Loucy (cell line): ENCODE measurements around the gene PCDHGC3.

Source experiments
- H2AFZ ChIP-seq: fragments of 200-600 bp; sonication (generic); 2 replicates; pipeline ENCODE4 v1.6.0; 2016; ENCODE audit warnings: antibody characterized with exemption, mild to moderate bottlenecking, low read length, moderate library complexity
- H3F3A ChIP-seq: fragments of 200-600 bp; 2 replicates; pipeline ENCODE4 v1.6.0; 2016; ENCODE audit warnings: antibody characterized with exemption, low read depth, mild to moderate bottlenecking
- H3K27me3 ChIP-seq: fragments of 200-600 bp; sonication (generic); 2 replicates; pipeline ENCODE4 v1.6.1; 2014; ENCODE audit warnings: low read length, mild to moderate bottlenecking; ENCODE audit not compliant: insufficient read depth, poor library complexity, severe bottlenecking
- H3K36me3 ChIP-seq: fragments of 200-600 bp; sonication (generic); 2 replicates; pipeline ENCODE4 v1.6.1; 2016; ENCODE audit warnings: low read length; ENCODE audit not compliant: insufficient read depth
- H3K4me1 ChIP-seq: fragments of 200-600 bp; sonication (generic); 2 replicates; pipeline ENCODE4 v1.5.1; 2014; ENCODE audit warnings: low read length, mild to moderate bottlenecking; ENCODE audit not compliant: insufficient read depth, poor library complexity, severe bottlenecking
- H3K4me2 ChIP-seq: fragments of 200-600 bp; sonication (generic); 2 replicates; pipeline ENCODE4 v1.6.0; 2014; ENCODE audit warnings: antibody characterized with exemption, low read length, low read depth, mild to moderate bottlenecking; ENCODE audit not compliant: poor library complexity, severe bottlenecking
- H3K4me3 ChIP-seq: fragments of 200-600 bp; sonication (generic); 2 replicates; pipeline ENCODE4 v1.5.1; 2014; ENCODE audit warnings: low read length, mild to moderate bottlenecking, mixed read lengths; ENCODE audit not compliant: poor library complexity, severe bottlenecking
- H3K79me2 ChIP-seq: fragments of 200-600 bp; sonication (generic); 2 replicates; pipeline ENCODE4 v1.6.1; 2014; ENCODE audit warnings: low read length; ENCODE audit not compliant: insufficient read depth
- H3K9ac ChIP-seq: fragments of 200-600 bp; sonication (generic); 2 replicates; pipeline ENCODE4 v1.6.0; 2014; ENCODE audit warnings: mild to moderate bottlenecking, low read depth, low read length, moderate library complexity; ENCODE audit not compliant: poor library complexity, severe bottlenecking
- H3K9me2 ChIP-seq: fragments of 200-600 bp; sonication (generic); replicated peaks from 2 replicates; pipeline ENCODE4 v1.6.1; 2016; ENCODE audit warnings: low read depth, low read length, mixed read lengths
- H3K9me3 ChIP-seq: fragments of 200-600 bp; sonication (generic); 2 replicates; pipeline ENCODE4 v1.6.1; 2014; ENCODE audit warnings: mild to moderate bottlenecking, antibody characterized with exemption, low read length, low read depth; ENCODE audit not compliant: insufficient read depth
- H4K20me1 ChIP-seq: fragments of 200-600 bp; sonication (generic); 2 replicates; pipeline ENCODE4 v1.6.0; 2014; ENCODE audit warnings: antibody characterized with exemption, low read length, mild to moderate bottlenecking; ENCODE audit not compliant: insufficient read depth, poor library complexity, severe bottlenecking
- EZH2phosphoT487 ChIP-seq: fragments of 200-600 bp; IDR thresholded peaks from 2 replicates; pipeline ENCODE4 v1.6.1; 2018; ENCODE audit warnings: antibody characterized with exemption, mild to moderate bottlenecking, moderate library complexity, borderline replicate concordance
- TF ChIP-seq, protein P1 (sequence below): fragments of 200-600 bp; sonication (generic); conservative IDR thresholded peaks from 2 replicates; pipeline ENCODE4 v1.5.1; 2014; ENCODE audit warnings: mild to moderate bottlenecking, antibody characterized with exemption, low read length

PCDHGC3 gene

DNA sequence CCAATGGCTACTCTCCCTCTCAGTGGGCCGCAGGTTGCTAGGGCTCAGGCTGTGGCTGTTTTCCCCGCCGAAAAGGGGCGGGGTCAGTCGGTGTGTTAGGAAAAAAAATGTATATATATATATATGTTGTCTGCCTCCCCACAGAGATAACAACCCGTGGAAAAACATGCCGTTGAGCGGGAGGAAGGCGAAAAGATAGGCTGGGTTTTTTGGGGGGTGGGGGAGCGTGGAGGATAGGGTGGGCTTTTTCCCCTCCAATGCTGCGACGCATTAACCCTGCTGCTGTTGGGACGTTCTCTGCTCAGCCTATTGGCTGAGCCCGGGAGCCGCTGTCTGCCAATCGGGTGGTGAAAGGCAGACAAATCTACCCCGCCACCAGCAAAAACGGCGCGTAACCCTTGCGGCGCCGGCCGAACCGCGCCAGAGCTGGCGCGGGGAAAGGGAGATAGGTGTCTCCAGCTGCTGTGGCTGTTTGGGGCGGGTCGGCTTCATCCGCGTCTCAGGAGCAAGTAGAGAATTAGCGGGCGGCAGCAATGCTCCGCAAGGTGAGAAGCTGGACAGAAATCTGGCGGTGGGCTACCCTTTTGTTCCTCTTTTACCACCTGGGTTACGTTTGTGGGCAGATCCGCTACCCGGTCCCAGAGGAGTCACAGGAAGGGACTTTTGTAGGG lies 9.0 kb downstream of the PCDHGC3 start, which contains the start of gene PCDHGC4:
Gene PCDHGC4, plus strand, starts transcription at position 390 of the 671 bp plus-strand sequence. Its CDS starts 144 bp downstream, at position 534.
- no peaks in the 10 kb centered on the region for H3K9me2 ChIP-seq
- no peaks in the 10 kb centered on the region for H3F3A ChIP-seq
- H3K36me3 ChIP-seq = no peaks in the 10 kb centered on the region
- no peaks in the 10 kb centered on the region for H3K27me3 ChIP-seq
- H3K4me3 ChIP-seq = no peak within 1 kb of the TSS
- no peak within 1 kb of the TSS for H3K4me2 ChIP-seq
- no peak within 1 kb of the TSS for H3K9ac ChIP-seq
- H3K79me2 ChIP-seq = no peaks in the 10 kb centered on the region
- TF ChIP-seq, protein P1, sequence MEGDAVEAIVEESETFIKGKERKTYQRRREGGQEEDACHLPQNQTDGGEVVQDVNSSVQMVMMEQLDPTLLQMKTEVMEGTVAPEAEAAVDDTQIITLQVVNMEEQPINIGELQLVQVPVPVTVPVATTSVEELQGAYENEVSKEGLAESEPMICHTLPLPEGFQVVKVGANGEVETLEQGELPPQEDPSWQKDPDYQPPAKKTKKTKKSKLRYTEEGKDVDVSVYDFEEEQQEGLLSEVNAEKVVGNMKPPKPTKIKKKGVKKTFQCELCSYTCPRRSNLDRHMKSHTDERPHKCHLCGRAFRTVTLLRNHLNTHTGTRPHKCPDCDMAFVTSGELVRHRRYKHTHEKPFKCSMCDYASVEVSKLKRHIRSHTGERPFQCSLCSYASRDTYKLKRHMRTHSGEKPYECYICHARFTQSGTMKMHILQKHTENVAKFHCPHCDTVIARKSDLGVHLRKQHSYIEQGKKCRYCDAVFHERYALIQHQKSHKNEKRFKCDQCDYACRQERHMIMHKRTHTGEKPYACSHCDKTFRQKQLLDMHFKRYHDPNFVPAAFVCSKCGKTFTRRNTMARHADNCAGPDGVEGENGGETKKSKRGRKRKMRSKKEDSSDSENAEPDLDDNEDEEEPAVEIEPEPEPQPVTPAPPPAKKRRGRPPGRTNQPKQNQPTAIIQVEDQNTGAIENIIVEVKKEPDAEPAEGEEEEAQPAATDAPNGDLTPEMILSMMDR = no peak
- TF ChIP-seq EZH2phosphoT487 = no peak
- H3K9me3 ChIP-seq = no peaks in the 10 kb centered on the region
- H4K20me1 ChIP-seq = no peaks in the 10 kb centered on the region
- no peak within 1 kb of the TSS for H2AFZ ChIP-seq
- no peaks in the 10 kb centered on the region for H3K4me1 ChIP-seq

DNA sequence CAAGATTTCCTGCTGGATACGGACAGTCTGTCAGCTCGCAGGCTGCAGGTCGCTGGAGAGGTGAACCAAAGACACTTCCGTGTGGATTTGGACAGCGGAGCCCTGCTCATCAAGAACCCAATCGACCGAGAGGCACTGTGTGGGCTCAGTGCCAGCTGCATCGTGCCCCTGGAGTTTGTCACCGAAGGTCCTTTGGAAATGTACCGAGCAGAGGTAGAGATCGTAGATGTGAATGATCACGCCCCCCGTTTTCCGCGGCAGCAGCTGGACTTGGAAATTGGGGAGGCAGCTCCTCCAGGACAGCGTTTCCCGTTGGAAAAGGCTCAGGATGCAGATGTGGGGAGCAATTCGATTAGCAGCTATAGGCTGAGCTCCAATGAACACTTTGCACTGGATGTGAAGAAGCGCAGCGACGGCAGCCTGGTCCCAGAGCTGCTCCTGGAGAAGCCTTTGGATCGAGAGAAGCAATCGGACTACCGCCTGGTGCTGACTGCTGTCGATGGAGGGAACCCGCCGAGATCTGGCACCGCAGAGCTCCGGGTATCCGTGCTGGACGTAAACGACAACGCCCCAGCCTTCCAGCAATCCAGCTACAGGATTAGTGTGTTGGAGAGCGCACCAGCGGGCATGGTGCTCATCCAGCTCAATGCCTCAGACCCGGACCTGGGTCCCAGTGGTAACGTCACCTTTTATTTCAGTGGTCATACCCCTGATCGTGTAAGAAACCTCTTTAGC lies 9.7 kb downstream of the PCDHGC3 start:
- H3K9me2 ChIP-seq = no peaks in the 10 kb centered on the region

DNA sequence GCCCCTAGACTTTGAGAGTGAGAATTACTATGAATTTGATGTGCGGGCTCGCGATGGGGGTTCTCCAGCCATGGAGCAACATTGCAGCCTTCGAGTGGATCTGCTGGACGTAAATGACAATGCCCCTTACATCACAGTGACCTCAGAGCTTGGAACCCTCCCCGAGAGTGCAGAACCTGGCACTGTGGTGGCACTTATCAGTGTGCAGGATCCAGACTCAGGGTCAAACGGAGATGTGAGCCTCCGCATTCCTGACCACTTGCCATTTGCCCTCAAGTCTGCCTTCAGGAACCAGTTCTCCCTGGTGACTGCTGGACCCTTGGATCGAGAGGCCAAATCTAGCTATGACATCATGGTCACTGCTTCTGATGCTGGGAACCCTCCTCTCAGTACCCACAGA lies 10.3 kb downstream of the PCDHGC3 start:
- Histone ChIP-seq H4K20me1 (no peaks in the 10 kb centered on the region), H3F3A (no peaks in the 10 kb centered on the region), H3K36me3 (no peaks in the 10 kb centered on the region)

More for the DNA sequence above, 9.7 kb downstream of the PCDHGC3 start:
- no peaks in the 10 kb centered on the region for H3K4me1 ChIP-seq
- no peak overlapping the region for H3K4me2 ChIP-seq
- H3K9ac ChIP-seq = no peak overlapping the region
- H3K79me2 ChIP-seq = no peaks in the 10 kb centered on the region
- no peaks in the 10 kb centered on the region for H3F3A ChIP-seq
- H3K36me3 ChIP-seq = no peaks in the 10 kb centered on the region
- H3K9me3 ChIP-seq = no peaks in the 10 kb centered on the region
- TF ChIP-seq, protein P1 = no peak
- no peak for TF ChIP-seq EZH2phosphoT487
- H2AFZ ChIP-seq = no peak overlapping the region
- no peaks in the 10 kb centered on the region for H4K20me1 ChIP-seq
- no peak overlapping the region for H3K4me3 ChIP-seq
- no peaks in the 10 kb centered on the region for H3K27me3 ChIP-seq

More for the DNA sequence above, 10.3 kb downstream of the PCDHGC3 start:
- H3K9ac ChIP-seq = no peak overlapping the region
- H3K9me2 ChIP-seq = no peaks in the 10 kb centered on the region
- H3K79me2 ChIP-seq = no peaks in the 10 kb centered on the region
- H3K4me1 ChIP-seq = no peaks in the 10 kb centered on the region
- no peaks in the 10 kb centered on the region for H3K27me3 ChIP-seq
- H3K9me3 ChIP-seq = no peaks in the 10 kb centered on the region
- H2AFZ ChIP-seq = no peak overlapping the region
- no peak for TF ChIP-seq EZH2phosphoT487
- TF ChIP-seq, protein P1 = no peak
- H3K4me2 ChIP-seq = no peak overlapping the region
- H3K4me3 ChIP-seq = no peak overlapping the region
